ENCODE measurements around the gene CFAP141. TPM values are rescaled to one million over a fixed set of nuclear protein-coding genes. Genes with fewer than 3 reads are reported as not detected.
"Not testable (repeated sequence)": the region's sequence is repeated elsewhere in the genome, so short reads cannot be mapped to it uniquely, and the experiment has no call there.

Gene CFAP141
- total RNA-seq, 3 donors from 2014 or later (not counting 1 experiment from before 2014, with no cell fraction given), result 1.2 TPM; not detected in 2

DNA sequence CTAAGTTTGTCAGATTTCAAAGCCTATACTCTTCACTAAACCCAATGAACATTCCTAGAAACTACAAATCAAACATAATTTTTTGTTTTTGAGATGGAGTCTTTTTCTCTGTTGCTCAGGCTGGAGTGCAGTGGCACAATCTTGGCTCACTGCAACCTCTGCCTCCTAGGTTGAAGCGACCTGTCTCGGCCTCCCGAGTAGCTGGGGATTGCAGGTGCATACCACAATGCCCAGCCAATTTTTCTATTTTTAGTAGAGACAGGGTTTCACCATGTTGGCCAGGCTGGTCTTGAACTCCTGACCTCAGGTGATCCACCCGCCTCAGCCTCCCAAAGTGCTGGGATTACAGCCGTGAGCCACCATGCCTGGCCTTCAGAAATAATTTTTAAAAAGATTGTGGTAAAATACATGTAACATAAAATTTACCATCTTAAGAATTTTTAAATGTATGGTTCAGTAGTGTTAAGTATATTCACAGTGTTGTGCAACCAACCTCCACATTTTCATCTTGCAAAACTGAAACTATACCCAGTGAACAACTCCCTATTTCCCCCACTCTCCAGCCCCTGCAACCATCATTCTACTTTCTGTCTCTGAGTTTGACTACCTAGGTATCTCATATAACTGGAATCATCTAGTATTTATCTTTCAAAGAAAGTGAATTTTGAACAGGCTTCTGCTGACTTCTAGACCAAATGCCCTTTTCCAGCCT, 2.7 kb upstream of the CFAP141 start:
- H3K36me3 ChIP-seq (ENCODE audit: control insufficient read depth, insufficient read depth, low read length), result peaks cover 62% of the 10 kb centered on the region
- H3K9me3 ChIP-seq (ENCODE audit: control insufficient read depth, insufficient read depth, low read length), result no peaks in the 10 kb centered on the region
- WGBS (ENCODE audit: insufficient coverage), result 94% methylated on average over 3 of the region's 5 CpGs
- Mint-ChIP-seq H3K27ac (no peak overlapping the region), H3K4me3 (no peak overlapping the region), H3K36me3 (peaks cover 7% of the 10 kb centered on the region), H3K4me1 (peaks cover 0 to 6% of the 10 kb centered on the region in 2 donors), H3K9me3 (no peaks in the 10 kb centered on the region), H3K27me3 (ENCODE audit: low read depth in 2 of 2) (no peaks in the 10 kb centered on the region)
- ATAC-seq, result no peak
- no peaks in the 10 kb centered on the region for H3K27me3 ChIP-seq (ENCODE audit: control insufficient read depth, insufficient read depth, low read length)
- no peak for TF ChIP-seq CTCF (IDR thresholded peaks at IDR 0.05)
- intact Hi-C loops (cut with micrococcal nuclease), result no loop called here
- no peak overlapping the region for H3K27ac ChIP-seq (ENCODE audit: low read length)
- DNase-seq, result no peak
- no peaks in the 10 kb centered on the region for H3K4me1 ChIP-seq (ENCODE audit: control insufficient read depth, insufficient read depth, low read length)
- no peak overlapping the region for H3K4me3 ChIP-seq (ENCODE audit: low read length)

GRCh38 chr1:154207262-154207661, 1.1 kb upstream of the CFAP141 start:
- Mint-ChIP-seq H3K4me3 (no peak overlapping the region), H3K4me1 (peaks cover 0 to 6% of the 10 kb centered on the region in 2 donors), H3K9me3 (no peaks in the 10 kb centered on the region), H3K36me3 (peaks cover 5% of the 10 kb centered on the region), H3K27me3 (ENCODE audit: low read depth in 2 of 2) (no peaks in the 10 kb centered on the region), H3K27ac (no peak overlapping the region)
- Histone ChIP-seq H3K36me3 (ENCODE audit: control insufficient read depth, insufficient read depth, low read length) (peaks cover 47% of the 10 kb centered on the region), H3K27me3 (ENCODE audit: control insufficient read depth, insufficient read depth, low read length) (no peaks in the 10 kb centered on the region), H3K9me3 (ENCODE audit: control insufficient read depth, insufficient read depth, low read length) (no peaks in the 10 kb centered on the region), H3K4me3 (ENCODE audit: low read length) (no peak overlapping the region), H3K27ac (ENCODE audit: low read length) (no peak overlapping the region), H3K4me1 (ENCODE audit: control insufficient read depth, insufficient read depth, low read length) (no peaks in the 10 kb centered on the region)
- no peak for ATAC-seq
- no peak for TF ChIP-seq CTCF (IDR thresholded peaks at IDR 0.05)
- DNase-seq, result no peak
- intact Hi-C loops (cut with micrococcal nuclease), result no loop called here
- WGBS (ENCODE audit: insufficient coverage), result 96% methylated on average over 9 of the region's 9 CpGs

DNA sequence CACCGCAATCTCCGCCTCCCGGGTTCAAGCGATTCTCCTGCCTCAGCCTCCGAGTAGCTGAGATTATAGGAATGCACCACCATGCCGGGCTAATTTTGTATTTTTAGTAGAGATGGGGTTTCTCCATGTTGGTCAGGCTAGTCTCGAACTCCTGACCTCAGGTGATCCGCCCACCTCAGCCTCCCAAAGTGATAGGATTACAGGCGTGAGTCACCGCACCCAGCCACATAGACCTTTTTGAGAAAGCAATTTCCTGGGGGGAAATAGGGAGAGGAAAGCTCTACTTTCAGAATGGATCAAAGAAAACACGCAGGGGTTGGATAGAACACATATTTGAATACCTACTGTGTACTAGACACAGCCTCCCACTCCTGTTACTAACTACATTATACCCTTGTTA, 355 bp downstream of the CFAP141 start:
- H3K4me3 Mint-ChIP-seq; H3K4me1 ChIP-seq (ENCODE audit: control insufficient read depth, insufficient read depth, low read length); H3K4me1 Mint-ChIP-seq; H3K27ac ChIP-seq (ENCODE audit: low read length); H3K9me3 Mint-ChIP-seq; DNase-seq; H3K27me3 ChIP-seq (ENCODE audit: control insufficient read depth, insufficient read depth, low read length); ATAC-seq; intact Hi-C loops (cut with micrococcal nuclease); H3K4me3 ChIP-seq (ENCODE audit: low read length); H3K36me3 Mint-ChIP-seq; H3K9me3 ChIP-seq (ENCODE audit: control insufficient read depth, insufficient read depth, low read length); H3K27me3 Mint-ChIP-seq (ENCODE audit: low read depth in 2 of 2): not testable (repeated sequence)
- peak overlapping the region; percentile 45 to 74 for H3K27ac Mint-ChIP-seq
- 93% methylated on average over 11 of the region's 11 CpGs for WGBS (ENCODE audit: insufficient coverage)
- peaks cover 35% of the 10 kb centered on the region for H3K36me3 ChIP-seq (ENCODE audit: control insufficient read depth, insufficient read depth, low read length)

GRCh38 chr1:154199563-154199879, 6.6 kb downstream of the CFAP141 start:
- H3K4me3 Mint-ChIP-seq, result no peak overlapping the region
- H3K36me3 Mint-ChIP-seq, result no peaks in the 10 kb centered on the region
- Histone ChIP-seq H3K9me3 (ENCODE audit: control insufficient read depth, insufficient read depth, low read length) (no peaks in the 10 kb centered on the region), H3K27ac (ENCODE audit: low read length) (no peak overlapping the region), H3K27me3 (ENCODE audit: control insufficient read depth, insufficient read depth, low read length) (no peaks in the 10 kb centered on the region), H3K36me3 (ENCODE audit: control insufficient read depth, insufficient read depth, low read length) (no peaks in the 10 kb centered on the region), H3K4me1 (ENCODE audit: control insufficient read depth, insufficient read depth, low read length) (no peaks in the 10 kb centered on the region), H3K4me3 (ENCODE audit: low read length) (no peak overlapping the region)
- no peak for TF ChIP-seq CTCF (IDR thresholded peaks at IDR 0.05)
- ATAC-seq (no peak), DNase-seq (no peak)
- no peaks in the 10 kb centered on the region for H3K4me1 Mint-ChIP-seq
- no peak overlapping the region for H3K27ac Mint-ChIP-seq
- H3K9me3 Mint-ChIP-seq, result no peaks in the 10 kb centered on the region
- WGBS (ENCODE audit: insufficient coverage), result 100% methylated on average over 3 of the region's 3 CpGs
- H3K27me3 Mint-ChIP-seq (ENCODE audit: low read depth in 2 of 2), result no peaks in the 10 kb centered on the region
- intact Hi-C loops (cut with micrococcal nuclease), result loop anchor here (1.0 to 5.0 kb wide), 2 partner anchors 73 to 138 kb away; partner anchors contain the start of gene HAX1
